ENCODE results near the gene ARRB1. TPM values are rescaled to one million over a fixed set of nuclear protein-coding genes. Genes with fewer than 3 reads are reported as not detected.

Gene ARRB1
- total and polyA plus RNA-seq, 9 of the 15 experiments (the other 6 are each of a cell fraction or from before 2014, with no cell fraction given), result 6.6 to 45.4 (median 28.5) TPM

GRCh38 chr11:75399344-75400145 is 48.1 kb upstream of the ARRB1 start, which contains the start of gene RPS3 (continued):
- TF ChIP-seq HDAC1 (IDR thresholded peaks at IDR 0.05) (peak in 1 of 2 experiments; percentile 93; a peak in 2 of 4 replicates), ZNF184 (CRISPR knock-in tag; IDR thresholded peaks at IDR 0.05) (no peak), ZNF57 (CRISPR knock-in tag; IDR thresholded peaks at IDR 0.05) (no peak), ZNF398 (CRISPR knock-in tag; IDR thresholded peaks at IDR 0.05) (no peak), TRIM28 (IDR thresholded peaks at IDR 0.05) (0 out of 2 replicates have a peak, but pooled peaks have one; percentile 48), ATF2 (CRISPR knock-in tag; IDR thresholded peaks at IDR 0.05) (no peak), GATA2 (CRISPR knock-in tag; IDR thresholded peaks at IDR 0.05) (no peak), EWSR1 (IDR thresholded peaks at IDR 0.05; ENCODE audit: borderline replicate concordance, low read depth, partially characterized antibody) (no peak), ZHX1 (conservative IDR thresholded peaks at IDR 0.05; ENCODE audit: low read length) (no peak), CAMTA2 (CRISPR knock-in tag; conservative IDR thresholded peaks at IDR 0.05) (peak; percentile 67; the same call in 1 of the 2 replicates), TAL1 (IDR thresholded peaks at IDR 0.05) (no peak), ERF (CRISPR knock-in tag; IDR thresholded peaks at IDR 0.05) (0 out of 2 replicates have a peak, but pooled peaks have one; percentile 36), NCOR1 (IDR thresholded peaks at IDR 0.05) (peak; percentile 40; the same call in 1 of the 2 replicates), MAFK (IDR thresholded peaks at IDR 0.05; ENCODE audit: low read length) (no peak), ZNF584 (CRISPR knock-in tag; IDR thresholded peaks at IDR 0.05; ENCODE audit: low read depth) (no peak), RBM17 (IDR thresholded peaks at IDR 0.05; ENCODE audit: borderline replicate concordance, low read depth, low read length) (no peak), SMARCB1 (IDR thresholded peaks at IDR 0.05; ENCODE audit: insufficient read length, low read depth) (no peak), ZNF384 (IDR thresholded peaks at IDR 0.05; ENCODE audit: low read depth, low read length) (no peak), SRSF3 (IDR thresholded peaks at IDR 0.05; ENCODE audit: insufficient read depth, low read length) (0 out of 2 replicates have a peak, but pooled peaks have one; percentile 74), ZNF699 (CRISPR knock-in tag; IDR thresholded peaks at IDR 0.05; ENCODE audit: insufficient replicate concordance) (no peak), ZFP30 (CRISPR knock-in tag; IDR thresholded peaks at IDR 0.05; ENCODE audit: borderline replicate concordance) (no peak), CREB3 (tag; conservative IDR thresholded peaks at IDR 0.05; ENCODE audit: low read depth) (no peak)
